Measurements from ENCODE around the gene PTPRR. TPM values are rescaled to one million over a fixed set of nuclear protein-coding genes. Genes with fewer than 3 reads are reported as not detected.

Gene PTPRR
- total and polyA plus RNA-seq, 4 donors: 0.02 to 0.08 TPM; not detected in 2

DNA sequence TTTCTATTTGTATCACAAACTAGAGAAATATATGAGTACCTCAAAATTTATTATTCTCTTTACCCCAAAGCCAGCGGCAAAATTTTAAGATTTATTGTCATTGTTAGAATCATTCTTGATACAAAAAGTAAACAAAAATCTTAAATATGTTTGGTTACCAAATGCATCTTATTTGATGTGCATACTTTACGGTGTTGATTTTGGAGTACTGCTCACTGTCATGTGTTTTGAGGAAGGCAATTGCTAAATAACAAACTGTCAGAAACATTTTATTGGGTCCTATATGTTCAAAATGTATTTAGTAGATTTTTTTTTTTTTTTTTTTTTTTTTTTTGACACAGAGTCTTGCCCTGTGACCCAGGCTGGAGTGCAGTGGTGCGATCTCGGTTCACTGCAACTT lies 124.9 kb downstream of the PTPRR start:
- TF ChIP-seq RXRA (IDR thresholded peaks at IDR 0.05): no peak
- TF ChIP-seq TAF1 (conservative IDR thresholded peaks at IDR 0.05): no peak
- TF ChIP-seq SP1 (IDR thresholded peaks at IDR 0.05): no peak
- H3K4me1 ChIP-seq (ENCODE audit: control insufficient read depth in 4 of 4, insufficient read depth in 4 of 4, low read length in 3 of 4): no peaks in the 10 kb centered on the region
- H3K36me3 ChIP-seq (ENCODE audit: control insufficient read depth in 4 of 4, insufficient read depth in 3 of 4, low read depth in 1 of 4, low read length in 3 of 4): no peaks in the 10 kb centered on the region
- H3K4me3 ChIP-seq (ENCODE audit: low read depth in 1 of 3, low read length in 3 of 3): no peak overlapping the region
- no peak overlapping the region for H3K9ac ChIP-seq (ENCODE audit: low read depth in 1 of 2, low read length in 2 of 2)
- 92% methylated on average over 4 of the region's 4 CpGs for WGBS
- DNase-seq (ENCODE audit: low spot score): no peak
- H3K27ac ChIP-seq (ENCODE audit: low read depth in 1 of 2, low read length in 2 of 2): no peak overlapping the region
- H3K9me3 ChIP-seq (ENCODE audit: control insufficient read depth in 4 of 4, low read length in 3 of 4): no peaks in the 10 kb centered on the region
- H3K27me3 ChIP-seq (ENCODE audit: control insufficient read depth in 4 of 4, insufficient read depth in 4 of 4, low read length in 3 of 4): peaks cover 0 to 9% (median 0%) of the 10 kb centered on the region in 4 donors

DNA sequence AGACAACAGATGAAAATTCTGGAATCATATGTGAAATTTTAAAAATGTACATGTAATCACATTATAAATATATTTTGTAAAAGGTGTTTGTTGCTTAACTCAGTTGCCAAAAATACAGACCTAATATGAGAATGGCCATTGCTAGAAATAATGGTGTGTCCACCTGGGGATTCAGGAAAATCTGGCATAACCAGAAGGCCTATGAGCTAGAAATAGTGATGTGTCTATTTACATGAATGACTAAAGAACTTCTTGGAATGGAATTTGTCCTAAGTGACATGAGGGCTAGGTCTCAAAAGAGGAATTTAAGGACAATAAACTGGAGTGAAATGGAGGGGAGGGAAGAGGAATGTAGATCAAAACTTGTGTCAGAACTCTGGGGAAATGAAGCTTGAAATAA lies 126.4 kb downstream of the PTPRR start:
- no peak overlapping the region for H3K9ac ChIP-seq (ENCODE audit: low read depth in 1 of 2, low read length in 2 of 2)
- H3K27me3 ChIP-seq (ENCODE audit: control insufficient read depth in 4 of 4, insufficient read depth in 4 of 4, low read length in 3 of 4): peaks cover 0 to 9% (median 0%) of the 10 kb centered on the region in 4 donors
- TF ChIP-seq YY1 (IDR thresholded peaks at IDR 0.05) (no peak), RXRA (IDR thresholded peaks at IDR 0.05) (no peak), EGR1 (IDR thresholded peaks at IDR 0.05; ENCODE audit: low read depth in 2 of 2) (no peak), SP1 (IDR thresholded peaks at IDR 0.05) (no peak), GABPA (IDR thresholded peaks at IDR 0.05 in 1 of 2, conservative IDR thresholded peaks at IDR 0.05 in 1 of 2) (no peak), RAD21 (IDR thresholded peaks at IDR 0.05) (no peak), HNF4A (conservative IDR thresholded peaks at IDR 0.05) (no peak), JUND (IDR thresholded peaks at IDR 0.05) (no peak), FOXA2 (IDR thresholded peaks at IDR 0.05) (no peak), FOXA1 (IDR thresholded peaks at IDR 0.05) (no peak), HNF4G (IDR thresholded peaks at IDR 0.05) (no peak), NR2F2 (IDR thresholded peaks at IDR 0.05) (no peak), TAF1 (conservative IDR thresholded peaks at IDR 0.05) (no peak)
- TF ChIP-seq, protein P1, sequence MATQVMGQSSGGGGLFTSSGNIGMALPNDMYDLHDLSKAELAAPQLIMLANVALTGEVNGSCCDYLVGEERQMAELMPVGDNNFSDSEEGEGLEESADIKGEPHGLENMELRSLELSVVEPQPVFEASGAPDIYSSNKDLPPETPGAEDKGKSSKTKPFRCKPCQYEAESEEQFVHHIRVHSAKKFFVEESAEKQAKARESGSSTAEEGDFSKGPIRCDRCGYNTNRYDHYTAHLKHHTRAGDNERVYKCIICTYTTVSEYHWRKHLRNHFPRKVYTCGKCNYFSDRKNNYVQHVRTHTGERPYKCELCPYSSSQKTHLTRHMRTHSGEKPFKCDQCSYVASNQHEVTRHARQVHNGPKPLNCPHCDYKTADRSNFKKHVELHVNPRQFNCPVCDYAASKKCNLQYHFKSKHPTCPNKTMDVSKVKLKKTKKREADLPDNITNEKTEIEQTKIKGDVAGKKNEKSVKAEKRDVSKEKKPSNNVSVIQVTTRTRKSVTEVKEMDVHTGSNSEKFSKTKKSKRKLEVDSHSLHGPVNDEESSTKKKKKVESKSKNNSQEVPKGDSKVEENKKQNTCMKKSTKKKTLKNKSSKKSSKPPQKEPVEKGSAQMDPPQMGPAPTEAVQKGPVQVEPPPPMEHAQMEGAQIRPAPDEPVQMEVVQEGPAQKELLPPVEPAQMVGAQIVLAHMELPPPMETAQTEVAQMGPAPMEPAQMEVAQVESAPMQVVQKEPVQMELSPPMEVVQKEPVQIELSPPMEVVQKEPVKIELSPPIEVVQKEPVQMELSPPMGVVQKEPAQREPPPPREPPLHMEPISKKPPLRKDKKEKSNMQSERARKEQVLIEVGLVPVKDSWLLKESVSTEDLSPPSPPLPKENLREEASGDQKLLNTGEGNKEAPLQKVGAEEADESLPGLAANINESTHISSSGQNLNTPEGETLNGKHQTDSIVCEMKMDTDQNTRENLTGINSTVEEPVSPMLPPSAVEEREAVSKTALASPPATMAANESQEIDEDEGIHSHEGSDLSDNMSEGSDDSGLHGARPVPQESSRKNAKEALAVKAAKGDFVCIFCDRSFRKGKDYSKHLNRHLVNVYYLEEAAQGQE (IDR thresholded peaks at IDR 0.05): no peak
- TF ChIP-seq, protein P2, sequence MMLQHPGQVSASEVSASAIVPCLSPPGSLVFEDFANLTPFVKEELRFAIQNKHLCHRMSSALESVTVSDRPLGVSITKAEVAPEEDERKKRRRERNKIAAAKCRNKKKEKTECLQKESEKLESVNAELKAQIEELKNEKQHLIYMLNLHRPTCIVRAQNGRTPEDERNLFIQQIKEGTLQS (IDR thresholded peaks at IDR 0.05): no peak
- TF ChIP-seq, protein P3, sequence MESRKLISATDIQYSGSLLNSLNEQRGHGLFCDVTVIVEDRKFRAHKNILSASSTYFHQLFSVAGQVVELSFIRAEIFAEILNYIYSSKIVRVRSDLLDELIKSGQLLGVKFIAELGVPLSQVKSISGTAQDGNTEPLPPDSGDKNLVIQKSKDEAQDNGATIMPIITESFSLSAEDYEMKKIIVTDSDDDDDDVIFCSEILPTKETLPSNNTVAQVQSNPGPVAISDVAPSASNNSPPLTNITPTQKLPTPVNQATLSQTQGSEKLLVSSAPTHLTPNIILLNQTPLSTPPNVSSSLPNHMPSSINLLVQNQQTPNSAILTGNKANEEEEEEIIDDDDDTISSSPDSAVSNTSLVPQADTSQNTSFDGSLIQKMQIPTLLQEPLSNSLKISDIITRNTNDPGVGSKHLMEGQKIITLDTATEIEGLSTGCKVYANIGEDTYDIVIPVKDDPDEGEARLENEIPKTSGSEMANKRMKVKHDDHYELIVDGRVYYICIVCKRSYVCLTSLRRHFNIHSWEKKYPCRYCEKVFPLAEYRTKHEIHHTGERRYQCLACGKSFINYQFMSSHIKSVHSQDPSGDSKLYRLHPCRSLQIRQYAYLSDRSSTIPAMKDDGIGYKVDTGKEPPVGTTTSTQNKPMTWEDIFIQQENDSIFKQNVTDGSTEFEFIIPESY (IDR thresholded peaks at IDR 0.05): no peak
- TF ChIP-seq, protein P4, sequence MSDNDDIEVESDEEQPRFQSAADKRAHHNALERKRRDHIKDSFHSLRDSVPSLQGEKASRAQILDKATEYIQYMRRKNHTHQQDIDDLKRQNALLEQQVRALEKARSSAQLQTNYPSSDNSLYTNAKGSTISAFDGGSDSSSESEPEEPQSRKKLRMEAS (IDR thresholded peaks at IDR 0.05): no peak
- TF ChIP-seq, protein P5, sequence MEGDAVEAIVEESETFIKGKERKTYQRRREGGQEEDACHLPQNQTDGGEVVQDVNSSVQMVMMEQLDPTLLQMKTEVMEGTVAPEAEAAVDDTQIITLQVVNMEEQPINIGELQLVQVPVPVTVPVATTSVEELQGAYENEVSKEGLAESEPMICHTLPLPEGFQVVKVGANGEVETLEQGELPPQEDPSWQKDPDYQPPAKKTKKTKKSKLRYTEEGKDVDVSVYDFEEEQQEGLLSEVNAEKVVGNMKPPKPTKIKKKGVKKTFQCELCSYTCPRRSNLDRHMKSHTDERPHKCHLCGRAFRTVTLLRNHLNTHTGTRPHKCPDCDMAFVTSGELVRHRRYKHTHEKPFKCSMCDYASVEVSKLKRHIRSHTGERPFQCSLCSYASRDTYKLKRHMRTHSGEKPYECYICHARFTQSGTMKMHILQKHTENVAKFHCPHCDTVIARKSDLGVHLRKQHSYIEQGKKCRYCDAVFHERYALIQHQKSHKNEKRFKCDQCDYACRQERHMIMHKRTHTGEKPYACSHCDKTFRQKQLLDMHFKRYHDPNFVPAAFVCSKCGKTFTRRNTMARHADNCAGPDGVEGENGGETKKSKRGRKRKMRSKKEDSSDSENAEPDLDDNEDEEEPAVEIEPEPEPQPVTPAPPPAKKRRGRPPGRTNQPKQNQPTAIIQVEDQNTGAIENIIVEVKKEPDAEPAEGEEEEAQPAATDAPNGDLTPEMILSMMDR (IDR thresholded peaks at IDR 0.05; ENCODE audit: low read depth, low read length, missing input control): no peak
- no peaks in the 10 kb centered on the region for H3K9me3 ChIP-seq (ENCODE audit: control insufficient read depth in 4 of 4, low read length in 3 of 4)
- H3K27ac ChIP-seq (ENCODE audit: low read depth in 1 of 2, low read length in 2 of 2): no peak overlapping the region
- H3K4me1 ChIP-seq (ENCODE audit: control insufficient read depth in 4 of 4, insufficient read depth in 4 of 4, low read length in 3 of 4): no peaks in the 10 kb centered on the region
- no peaks in the 10 kb centered on the region for H3K36me3 ChIP-seq (ENCODE audit: control insufficient read depth in 4 of 4, insufficient read depth in 3 of 4, low read depth in 1 of 4, low read length in 3 of 4)
- H3K4me3 ChIP-seq (ENCODE audit: low read depth in 1 of 3, low read length in 3 of 3): no peak overlapping the region
- no peak for DNase-seq (ENCODE audit: low spot score)

Measured in liver (tissue), 9 donors.